Vagina (tissue), 2 donors: Measurements from ENCODE around the gene FSTL3.

Experiments
- POLR2A ChIP-seq, 2 donors: fragments of 450-650 bp; IDR thresholded peaks; one replicate each; pipeline ENCODE4 v1.6.1; 2017; ENCODE audit warnings: antibody characterized with exemption in 2 of 2, mild to moderate bottlenecking in 2 of 2, moderate library complexity in 2 of 2
- TF ChIP-seq, protein P1 (sequence below), 3 experiments: fragments of 450-650 bp in 2 of 3; fragments of 200-600 bp in 1 of 3; sonication (generic) in 1 of 3; IDR thresholded peaks; one replicate each; pipeline ENCODE4 v1.5.1; 2017 to 2019; ENCODE audit warnings: antibody characterized with exemption in 3 of 3, mild to moderate bottlenecking in 2 of 3, moderate library complexity in 2 of 3

DNA sequence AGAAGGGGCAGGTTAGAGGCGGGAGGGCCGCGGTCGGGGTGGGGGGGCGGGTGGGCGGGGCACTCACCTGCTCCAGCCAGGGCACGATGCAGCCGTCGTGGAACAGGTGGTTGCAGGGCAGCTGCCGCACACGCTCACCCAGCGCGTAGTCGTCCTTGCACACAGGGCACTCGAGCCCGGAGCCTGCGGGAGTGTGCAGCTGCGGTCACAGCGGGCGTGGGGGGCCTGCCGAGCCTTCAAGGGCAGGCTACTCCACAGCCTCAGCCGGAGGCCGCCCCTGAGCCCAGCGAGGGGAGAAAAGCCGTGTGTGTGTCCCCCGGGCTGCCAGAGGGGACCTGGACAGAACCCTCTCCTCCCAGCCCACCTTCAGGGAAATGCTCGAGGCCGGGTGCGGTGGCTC, 27.9 kb upstream of the FSTL3 start:
- no peak for TF ChIP-seq POLR2A (IDR thresholded peaks at IDR 0.05)
- TF ChIP-seq, protein P1, sequence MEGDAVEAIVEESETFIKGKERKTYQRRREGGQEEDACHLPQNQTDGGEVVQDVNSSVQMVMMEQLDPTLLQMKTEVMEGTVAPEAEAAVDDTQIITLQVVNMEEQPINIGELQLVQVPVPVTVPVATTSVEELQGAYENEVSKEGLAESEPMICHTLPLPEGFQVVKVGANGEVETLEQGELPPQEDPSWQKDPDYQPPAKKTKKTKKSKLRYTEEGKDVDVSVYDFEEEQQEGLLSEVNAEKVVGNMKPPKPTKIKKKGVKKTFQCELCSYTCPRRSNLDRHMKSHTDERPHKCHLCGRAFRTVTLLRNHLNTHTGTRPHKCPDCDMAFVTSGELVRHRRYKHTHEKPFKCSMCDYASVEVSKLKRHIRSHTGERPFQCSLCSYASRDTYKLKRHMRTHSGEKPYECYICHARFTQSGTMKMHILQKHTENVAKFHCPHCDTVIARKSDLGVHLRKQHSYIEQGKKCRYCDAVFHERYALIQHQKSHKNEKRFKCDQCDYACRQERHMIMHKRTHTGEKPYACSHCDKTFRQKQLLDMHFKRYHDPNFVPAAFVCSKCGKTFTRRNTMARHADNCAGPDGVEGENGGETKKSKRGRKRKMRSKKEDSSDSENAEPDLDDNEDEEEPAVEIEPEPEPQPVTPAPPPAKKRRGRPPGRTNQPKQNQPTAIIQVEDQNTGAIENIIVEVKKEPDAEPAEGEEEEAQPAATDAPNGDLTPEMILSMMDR (IDR thresholded peaks at IDR 0.05): no peak
